NCI-H2107 treated with DMSO at 0.1 percent for 48 hours (cell line): ENCODE data around the gene TIMMDC1.
"Not testable (repeated sequence)": the region's sequence is repeated elsewhere in the genome, so short reads cannot be mapped to it uniquely, and the experiment has no call there.

ENCODE experiments used
- DNase-seq: peaks from one replicate; lab custom pipeline; 2025; ENCODE audit not compliant: unreplicated experiment; lab: John Stamatoyannopoulos, UW

Gene TIMMDC1

DNA sequence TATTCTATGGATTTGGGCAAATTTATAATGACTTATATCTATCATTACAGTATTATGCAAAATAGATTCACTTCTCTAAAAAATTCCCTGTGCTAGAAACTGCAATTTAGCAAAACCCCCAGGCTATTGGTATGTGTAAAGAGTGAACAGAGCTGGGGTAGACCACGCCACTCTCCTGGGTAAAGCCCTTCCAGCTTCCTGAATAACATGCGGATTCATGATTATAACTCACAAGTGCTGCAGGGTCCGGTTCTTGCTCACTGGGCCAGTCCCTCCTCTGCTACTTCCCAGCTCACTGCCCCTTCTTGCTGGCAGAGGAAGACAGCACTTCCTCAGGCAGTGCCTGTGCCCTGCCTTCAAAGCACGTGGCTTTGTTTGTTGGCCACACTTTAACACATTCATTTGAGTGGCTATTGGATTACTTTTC is 57.0 kb downstream of the TIMMDC1 start:
- DNase-seq = no peak

DNA sequence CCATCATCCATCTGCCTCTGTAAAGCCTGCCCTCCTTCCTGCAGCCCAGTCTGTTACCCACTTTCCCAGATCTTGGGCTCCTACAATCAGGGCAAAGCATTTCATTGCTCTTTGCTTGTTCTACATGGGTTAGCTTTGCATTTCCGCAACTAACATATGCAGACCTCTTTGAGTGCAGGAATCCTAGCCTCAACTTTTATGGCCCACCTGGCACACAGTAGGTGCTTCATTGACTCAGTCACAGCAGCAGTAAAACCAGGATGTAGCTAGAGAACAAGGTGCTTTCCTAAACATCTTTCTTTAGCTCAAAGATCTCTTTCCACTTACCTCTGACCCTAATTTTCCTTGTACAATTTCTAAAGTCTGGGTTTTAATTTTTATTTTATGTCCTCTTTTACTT is 57.6 kb downstream of the TIMMDC1 start:
- no peak for DNase-seq

- no peak for DNase-seq
Measured at GRCh38 chr3:119557192-119557876, 59.0 kb downstream of the TIMMDC1 start.

DNA sequence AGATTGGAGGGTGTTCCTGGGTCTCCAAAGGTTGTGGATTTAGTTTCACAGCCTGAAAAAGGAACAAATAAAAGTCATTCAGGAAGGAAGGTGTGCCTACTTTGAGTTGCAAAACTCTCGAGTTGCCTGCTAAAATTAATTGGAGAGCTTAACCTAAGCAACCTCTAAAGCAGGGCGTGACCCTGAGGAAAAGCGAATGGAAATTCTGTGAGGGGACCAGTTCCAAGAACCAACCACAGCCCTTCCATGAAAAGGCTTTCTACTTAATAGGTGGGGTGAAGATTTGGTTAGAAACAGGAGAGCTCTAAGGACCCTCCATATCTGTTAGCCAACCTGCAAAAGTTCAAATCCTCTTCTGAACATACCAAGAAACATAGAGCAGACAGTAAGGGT is 59.5 kb downstream of the TIMMDC1 start:
- no peak for DNase-seq

DNA sequence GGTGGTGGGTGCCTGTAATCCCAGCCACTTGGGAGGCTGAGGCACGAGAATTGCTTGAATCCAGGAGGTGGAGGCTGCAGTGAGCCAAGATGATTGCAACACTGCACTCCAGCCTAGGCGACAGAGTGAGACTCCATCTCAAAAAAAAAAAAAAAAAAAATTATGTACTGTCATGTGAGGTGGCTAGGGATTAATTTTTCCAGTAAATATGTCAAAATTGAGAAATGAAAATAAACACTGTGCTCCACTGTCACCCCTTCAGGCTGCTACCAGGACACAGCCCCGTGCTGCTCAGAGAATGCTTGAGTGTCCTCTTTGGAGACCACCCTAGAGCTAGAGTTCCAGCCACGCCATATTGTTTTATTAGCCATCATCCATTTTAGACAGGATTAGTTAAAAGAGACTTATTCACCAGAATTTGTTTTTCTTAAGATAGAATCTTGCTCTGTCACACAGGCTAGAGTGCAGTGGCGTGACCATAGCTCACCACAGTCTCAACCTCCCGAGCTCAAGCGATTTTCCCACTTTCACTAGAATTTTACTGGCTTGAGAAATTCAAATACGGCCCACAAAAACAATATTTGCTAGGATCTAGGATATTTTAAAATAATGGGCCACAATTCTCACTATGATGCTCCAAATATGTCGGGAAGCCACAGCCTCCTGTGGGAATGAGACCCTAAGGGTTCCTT is 60.4 kb downstream of the TIMMDC1 start:
- DNase-seq = no peak

- peak; percentile 3 for DNase-seq
Measured at GRCh38 chr3:119559441-119559963, 61.2 kb downstream of the TIMMDC1 start, which contains the start of gene CD80. Gene CD80, minus strand, starts transcription at chr3:119559614. Its CDS starts 1,886 bp downstream, at chr3:119557728.

DNA sequence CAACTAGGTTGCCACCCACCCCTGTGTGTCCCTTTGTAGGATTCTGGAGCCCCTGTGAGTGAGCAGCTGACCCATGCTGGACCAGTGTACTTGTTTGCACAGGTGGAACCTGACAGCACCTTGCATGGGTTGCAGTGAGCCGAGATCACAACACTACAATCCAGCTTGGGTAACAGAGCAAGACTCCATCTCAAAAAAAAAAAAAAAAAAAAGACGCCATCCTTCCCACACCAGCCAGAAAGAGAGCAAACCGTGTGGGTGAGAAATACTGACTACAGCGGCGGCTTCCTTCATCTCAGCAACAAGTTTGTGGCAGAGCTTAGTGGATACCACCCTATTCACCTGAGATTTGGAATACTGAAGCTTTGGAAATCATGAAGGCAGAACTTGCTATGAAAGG is 61.8 kb downstream of the TIMMDC1 start:
- no peak for DNase-seq

- DNase-seq = no peak
Measured at GRCh38 chr3:119562307-119562961, 64.1 kb downstream of the TIMMDC1 start.

DNA sequence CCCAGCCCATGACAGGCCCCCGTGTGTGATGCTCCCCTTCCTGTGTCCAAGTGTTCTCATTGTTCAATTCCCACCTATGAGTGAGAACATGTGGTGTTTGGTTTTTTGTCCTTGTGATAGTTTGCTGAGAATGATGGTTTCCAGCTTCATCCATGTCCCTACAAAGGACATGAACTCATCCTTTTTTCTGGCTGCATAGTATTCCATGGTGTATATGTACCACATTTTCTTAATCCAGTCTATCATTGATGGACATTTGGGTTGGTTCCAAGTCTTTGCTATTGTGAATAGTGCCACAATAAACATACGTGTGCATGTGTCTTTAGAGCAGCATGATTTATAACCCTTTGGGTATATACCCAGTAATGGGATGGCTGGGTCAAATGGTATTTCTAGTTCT is 65.0 kb downstream of the TIMMDC1 start:
- not testable (repeated sequence) for DNase-seq

DNA sequence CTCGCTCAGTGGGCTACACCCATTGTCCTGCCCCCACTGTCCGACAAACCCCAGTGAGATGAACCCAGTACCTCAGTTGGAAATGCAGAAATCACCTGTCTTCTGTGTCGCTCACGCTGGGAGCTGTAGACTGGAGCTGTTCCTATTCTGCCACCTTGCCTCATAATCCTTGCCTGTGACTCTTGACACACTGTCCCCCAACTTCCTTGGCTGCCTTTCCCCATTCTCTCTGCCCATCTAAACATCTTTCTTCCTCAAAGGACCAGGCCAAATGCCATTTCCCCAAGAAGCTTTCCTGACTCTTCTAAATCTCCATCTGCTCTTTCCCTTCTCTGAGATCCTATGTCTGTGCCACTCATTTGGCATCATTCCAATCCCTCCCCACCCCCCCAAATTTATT is 70.8 kb downstream of the TIMMDC1 start:
- DNase-seq = no peak

DNA sequence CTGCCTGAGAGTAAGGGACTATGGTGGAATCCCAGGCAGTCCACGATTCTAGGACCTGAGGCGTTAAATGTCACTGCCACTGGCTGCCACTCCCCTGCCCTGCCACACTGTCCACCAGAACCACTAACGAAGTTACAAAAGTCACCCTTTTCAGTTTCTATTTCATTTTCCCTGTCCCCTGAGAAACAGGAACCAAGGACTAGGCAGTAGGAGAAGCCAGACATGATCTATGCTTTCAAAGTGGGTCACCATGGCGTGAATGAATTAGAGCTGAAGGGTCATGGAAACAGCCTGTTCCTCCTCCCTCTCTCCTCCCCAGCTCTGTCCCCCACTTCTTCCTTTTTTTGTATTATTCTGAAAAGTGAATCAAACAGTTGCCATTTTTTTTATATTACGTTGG is 71.9 kb downstream of the TIMMDC1 start:
- DNase-seq = no peak

DNA sequence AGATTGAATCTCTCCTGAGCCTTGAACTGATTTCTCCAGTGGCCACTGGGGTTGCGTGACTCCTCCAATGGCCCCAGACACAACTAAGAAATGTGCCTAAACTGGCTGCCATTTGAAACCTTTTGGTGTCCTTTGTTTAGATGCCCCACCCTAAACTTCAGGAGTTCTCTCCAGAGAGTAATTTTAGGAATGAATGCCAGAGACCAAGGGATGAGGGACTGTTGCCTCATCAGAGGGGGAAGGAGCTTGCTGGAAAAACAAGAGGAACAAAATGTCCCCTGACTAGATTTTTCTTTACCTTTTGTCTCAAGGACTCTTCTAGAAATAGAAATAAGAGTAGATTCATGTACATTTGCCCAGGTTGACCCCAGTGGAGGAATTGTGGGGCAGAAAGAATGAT is 72.9 kb downstream of the TIMMDC1 start:
- DNase-seq = no peak

GRCh38 chr3:119571688-119572087 is 73.3 kb downstream of the TIMMDC1 start:
- no peak for DNase-seq
